Trophoblast cell (in vitro differentiated cells and primary cell): Measurements from ENCODE around the gene HOXC9.

ENCODE experiments used
- DNase-seq, 2 donors: peaks; one replicate each; pipeline ENCODE4 v3.0.0-alpha.2; 2016
- H2AFZ ChIP-seq: 2 replicates; pipeline ENCODE4 v1.6.1; 2013; ENCODE audit warnings: low read length, moderate library complexity, mild to moderate bottlenecking; ENCODE audit not compliant: insufficient read depth, poor library complexity
- H2AK5ac ChIP-seq: 2 replicates; pipeline ENCODE4 v1.6.1; 2013; ENCODE audit warnings: mild to moderate bottlenecking, low read length
- H2BK120ac ChIP-seq: 2 replicates; pipeline ENCODE4 v1.6.1; 2013; ENCODE audit warnings: low read length, mild to moderate bottlenecking, moderate library complexity; ENCODE audit not compliant: insufficient read depth, poor library complexity
- H2BK12ac ChIP-seq: 2 replicates; pipeline ENCODE4 v1.6.1; 2013; ENCODE audit warnings: mild to moderate bottlenecking, low read length, moderate library complexity
- H2BK5ac ChIP-seq: 2 replicates; pipeline ENCODE4 v1.6.1; 2013; ENCODE audit warnings: low read length, low read depth, moderate library complexity, mild to moderate bottlenecking; ENCODE audit not compliant: poor library complexity
- H3K14ac ChIP-seq: 2 replicates; pipeline ENCODE4 v1.6.1; 2013; ENCODE audit warnings: mild to moderate bottlenecking, low read length
- H3K18ac ChIP-seq: 2 replicates; pipeline ENCODE4 v1.6.1; 2013; ENCODE audit warnings: mild to moderate bottlenecking, low read length
- H3K23ac ChIP-seq: 2 replicates; pipeline ENCODE4 v1.6.1; 2013; ENCODE audit warnings: low read length
- H3K27ac ChIP-seq: 2 replicates; pipeline ENCODE4 v1.5.1; 2013; ENCODE audit warnings: low read depth, mild to moderate bottlenecking, inconsistent platforms, low read length, moderate library complexity
- H3K27me3 ChIP-seq: 2 replicates; pipeline ENCODE4 v1.6.1; 2013; ENCODE audit warnings: inconsistent platforms, mild to moderate bottlenecking, low read length, moderate library complexity; ENCODE audit not compliant: insufficient read depth
- H3K36me3 ChIP-seq, 2 experiments: 1 replicate in 1 of 2; 2 replicates in 1 of 2; pipeline ENCODE4 v1.6.1; 2013; ENCODE audit warnings: low read length in 2 of 2, mild to moderate bottlenecking in 2 of 2, moderate library complexity in 1 of 2; ENCODE audit not compliant: insufficient read depth in 2 of 2, control insufficient read depth in 1 of 2
- H3K4ac ChIP-seq: 2 replicates; pipeline ENCODE4 v1.6.1; 2013; ENCODE audit warnings: low read depth, mild to moderate bottlenecking, low read length, moderate library complexity
- H3K4me1 ChIP-seq, 2 experiments: 1 replicate in 1 of 2; 2 replicates in 1 of 2; pipeline ENCODE4 v1.6.1; 2013; ENCODE audit warnings: low read length in 2 of 2, mild to moderate bottlenecking in 2 of 2, moderate library complexity in 1 of 2; ENCODE audit not compliant: insufficient read depth in 2 of 2, control insufficient read depth in 1 of 2
- H3K4me2 ChIP-seq: 2 replicates; pipeline ENCODE4 v1.6.1; 2013; ENCODE audit warnings: inconsistent platforms, mild to moderate bottlenecking, low read length, moderate library complexity
- H3K4me3 ChIP-seq: 2 replicates; pipeline ENCODE4 v1.5.1; 2013; ENCODE audit warnings: mild to moderate bottlenecking, low read depth, low read length, inconsistent platforms
- H3K79me1 ChIP-seq: one replicate; pipeline ENCODE4 v1.6.1; 2013; ENCODE audit warnings: low read length
- H3K79me2 ChIP-seq: 2 replicates; pipeline ENCODE4 v1.6.1; 2013; ENCODE audit warnings: low read length, mild to moderate bottlenecking; ENCODE audit not compliant: control insufficient read depth, insufficient read depth, poor library complexity
- H3K9ac ChIP-seq: 2 replicates; pipeline ENCODE4 v1.6.1; 2013; ENCODE audit warnings: mild to moderate bottlenecking, low read length
- H3K9me3 ChIP-seq: 2 replicates; pipeline ENCODE4 v1.6.1; 2013; ENCODE audit warnings: low read depth, mild to moderate bottlenecking, control low read depth, inconsistent platforms, low read length; ENCODE audit not compliant: insufficient read depth
- H4K12ac ChIP-seq: 2 replicates; pipeline ENCODE4 v1.6.1; 2013; ENCODE audit warnings: low read depth, mild to moderate bottlenecking, low read length, moderate library complexity
- H4K8ac ChIP-seq: 2 replicates; pipeline ENCODE4 v1.6.1; 2013; ENCODE audit warnings: low read depth, mild to moderate bottlenecking, low read length, moderate library complexity
- H4K91ac ChIP-seq: one replicate; pipeline ENCODE4 v1.6.1; 2013; ENCODE audit warnings: low read depth, mild to moderate bottlenecking, low read length, moderate library complexity
- WGBS: extraction: QIAGEN DNeasy Blood & Tissue Kit; methylation state at CpG from one replicate; pipeline ENCODE4 v1.1.7; 2013; ENCODE audit warnings: missing lambda C conversion rate; ENCODE audit not compliant: insufficient read length, insufficient coverage; ENCODE audit errors: extremely low coverage; 5-methylcytosine and 5-hydroxymethylcytosine counted together

HOXC9 gene

GRCh38 chr12:53966085-53966384 is 33.9 kb upstream of the HOXC9 start:
- Histone ChIP-seq H3K79me1 (peaks cover 10% of the 10 kb centered on the region), H3K9me3 (peaks cover 4% of the 10 kb centered on the region), H3K36me3 (no peaks in the 10 kb centered on the region), H3K27me3 (peaks cover 85% of the 10 kb centered on the region), H2BK120ac (no peak overlapping the region), H3K4me1 (peaks cover 2 to 11% of the 10 kb centered on the region in 2 experiments), H3K4me2 (peak overlapping the region; percentile 19), H4K91ac (no peak overlapping the region), H4K8ac (no peak overlapping the region), H3K23ac (no peak overlapping the region), H3K79me2 (no peaks in the 10 kb centered on the region), H4K12ac (no peak overlapping the region), H3K9ac (no peak overlapping the region), H2AK5ac (no peak overlapping the region), H3K14ac (no peak overlapping the region), H3K27ac (no peak overlapping the region), H2AFZ (no peak overlapping the region), H3K4me3 (peak overlapping the region; percentile 57), H3K18ac (no peak overlapping the region), H3K4ac (no peak overlapping the region), H2BK5ac (no peak overlapping the region), H2BK12ac (no peak overlapping the region)
- no CpG with 5 or more reads among the region's 15 CpGs for WGBS
- no peak for DNase-seq

- no peak overlapping the region for H4K8ac ChIP-seq
- no peak overlapping the region for H2BK5ac ChIP-seq
- peak overlapping the region; percentile 10 for H3K9ac ChIP-seq
- no peaks in the 10 kb centered on the region for H3K79me2 ChIP-seq
- peaks cover 10% of the 10 kb centered on the region for H3K79me1 ChIP-seq
- H3K27me3 ChIP-seq, result peaks cover 84% of the 10 kb centered on the region
- H3K36me3 ChIP-seq, result no peaks in the 10 kb centered on the region
- DNase-seq, result no peak
- no peak overlapping the region for H2AFZ ChIP-seq
- WGBS, result no CpG with 5 or more reads among the region's 36 CpGs
- peak overlapping the region; percentile 57 for H3K4me3 ChIP-seq
- H3K4ac ChIP-seq, result peak overlapping the region; percentile 27
- H2BK120ac ChIP-seq, result peak overlapping the region; percentile 37
- H4K12ac ChIP-seq, result no peak overlapping the region
- peaks cover 4% of the 10 kb centered on the region for H3K9me3 ChIP-seq
- H3K4me1 ChIP-seq, result peaks cover 2 to 8% of the 10 kb centered on the region in 2 experiments
- H3K18ac ChIP-seq, result peak overlapping the region; percentile 12
- no peak overlapping the region for H2AK5ac ChIP-seq
- H3K23ac ChIP-seq, result no peak overlapping the region
- H3K4me2 ChIP-seq, result peak overlapping the region; percentile 19
- H2BK12ac ChIP-seq, result no peak overlapping the region
- H3K14ac ChIP-seq, result no peak overlapping the region
- H3K27ac ChIP-seq, result no peak overlapping the region
- peak overlapping the region; percentile 42 for H4K91ac ChIP-seq
Observed at GRCh38 chr12:53966385-53967133, 33.4 kb upstream of the HOXC9 start.

- Histone ChIP-seq H4K8ac (no peak overlapping the region), H2AFZ (no peak overlapping the region), H2BK120ac (no peak overlapping the region), H3K4me3 (no peak overlapping the region), H3K18ac (no peak overlapping the region), H3K9ac (no peak overlapping the region), H3K27ac (no peak overlapping the region), H3K79me2 (no peaks in the 10 kb centered on the region), H3K36me3 (no peaks in the 10 kb centered on the region), H2BK12ac (no peak overlapping the region), H3K4me1 (peaks cover 2 to 8% of the 10 kb centered on the region in 2 experiments), H3K27me3 (peaks cover 85% of the 10 kb centered on the region), H3K4ac (no peak overlapping the region), H3K79me1 (peaks cover 10% of the 10 kb centered on the region), H3K4me2 (peak overlapping the region; percentile 19), H4K12ac (no peak overlapping the region), H3K9me3 (peaks cover 3% of the 10 kb centered on the region), H3K23ac (no peak overlapping the region), H2BK5ac (no peak overlapping the region), H2AK5ac (no peak overlapping the region), H3K14ac (no peak overlapping the region), H4K91ac (no peak overlapping the region)
- WGBS, result no CpG with 5 or more reads among the region's 5 CpGs
- DNase-seq, result no peak
Observed at GRCh38 chr12:53967421-53967925, 32.5 kb upstream of the HOXC9 start.

- Histone ChIP-seq H3K4me3 (no peak overlapping the region), H3K18ac (no peak overlapping the region), H2BK120ac (no peak overlapping the region), H3K79me1 (peaks cover 10% of the 10 kb centered on the region), H3K36me3 (no peaks in the 10 kb centered on the region), H3K27ac (no peak overlapping the region), H3K27me3 (peaks cover 86% of the 10 kb centered on the region), H3K23ac (no peak overlapping the region), H3K4ac (no peak overlapping the region), H2AFZ (no peak overlapping the region), H3K79me2 (no peaks in the 10 kb centered on the region), H3K9ac (no peak overlapping the region), H2BK12ac (no peak overlapping the region), H3K4me1 (peaks cover 2 to 5% of the 10 kb centered on the region in 2 experiments), H3K14ac (peak overlapping the region; percentile 9), H2AK5ac (no peak overlapping the region), H3K9me3 (peaks cover 8% of the 10 kb centered on the region), H4K8ac (no peak overlapping the region), H4K12ac (no peak overlapping the region), H3K4me2 (peak overlapping the region; percentile 19), H4K91ac (no peak overlapping the region), H2BK5ac (no peak overlapping the region)
- DNase-seq, result no peak
- no CpG with 5 or more reads among the region's 24 CpGs for WGBS
Observed at GRCh38 chr12:53968214-53969127, 31.5 kb upstream of the HOXC9 start.
